WTC11 (cell line): ENCODE measurements around the gene RNF149. TPM values are rescaled to one million over a fixed set of nuclear protein-coding genes. Genes with fewer than 3 reads are reported as not detected.

Experiments
- ATAC-seq: fragments of 200-7000 bp; cut with Tn5 transposase; 2 replicates; pipeline ENCODE4 v1.10.0; 2021; ENCODE audit warnings: mild to moderate bottlenecking, moderate library complexity
- CTCF ChIA-PET: fragments of 300-600 bp; sonication (Branson Sonifier 250); formaldehyde crosslinking; loops from one replicate; lab custom pipeline; 2021; ENCODE audit warnings: antibody characterized with exemption; lab: Charles Lee
- POLR2A ChIA-PET: fragments of 350-600 bp; sonication (Branson Sonifier 250); formaldehyde crosslinking; loops from one replicate; lab custom pipeline; 2021; ENCODE audit warnings: antibody characterized with exemption; lab: Charles Lee
- DNase-seq: peaks from one replicate; pipeline ENCODE4 v3.0.0; 2021; ENCODE audit warnings: low spot score
- H3K27ac Mint-ChIP-seq: 2 replicates; pipeline ENCODE4 v1.8.0; 2021; ENCODE audit warnings: mixed read lengths
- H3K27me3 Mint-ChIP-seq: 2 replicates; pipeline ENCODE4 v1.8.0; 2021; ENCODE audit warnings: low read depth, mild to moderate bottlenecking, moderate library complexity, mixed read lengths
- H3K36me3 Mint-ChIP-seq: 2 replicates; pipeline ENCODE4 v1.8.0; 2021; ENCODE audit warnings: mixed read lengths
- H3K4me1 Mint-ChIP-seq: 2 replicates; pipeline ENCODE4 v1.8.0; 2022; ENCODE audit warnings: mixed read lengths
- H3K4me3 Mint-ChIP-seq: 2 replicates; pipeline ENCODE4 v1.8.0; 2021; ENCODE audit warnings: mild to moderate bottlenecking, moderate library complexity, mixed read lengths
- H3K9me3 Mint-ChIP-seq: 2 replicates; pipeline ENCODE4 v1.8.0; 2021; ENCODE audit warnings: mixed read lengths
- ATF1 ChIP-seq: sonication (generic); formaldehyde crosslinking; IDR thresholded peaks from 2 replicates; pipeline ENCODE4 v1.8.1; 2023; ENCODE audit warnings: mild to moderate bottlenecking, moderate library complexity, missing genetic modification reagents
- CREB1 ChIP-seq: sonication (generic); formaldehyde crosslinking; IDR thresholded peaks from 2 replicates; pipeline ENCODE4 v1.8.0; 2023; ENCODE audit warnings: mild to moderate bottlenecking, missing genetic modification reagents
- ELF4 ChIP-seq: sonication (generic); formaldehyde crosslinking; IDR thresholded peaks from 2 replicates; pipeline ENCODE4 v1.8.1; 2022; ENCODE audit warnings: low read depth, mild to moderate bottlenecking, moderate library complexity, missing genetic modification reagents
- EMX1 ChIP-seq: fragments of 250-450 bp; sonication (Bioruptor Pico); IDR thresholded peaks from 2 replicates; pipeline ENCODE4 v1.8.0; 2021; ENCODE audit warnings: mild to moderate bottlenecking
- FOXP1 ChIP-seq: sonication (generic); formaldehyde crosslinking; IDR thresholded peaks from 2 replicates; pipeline ENCODE4 v1.8.0; 2022; ENCODE audit warnings: missing genetic modification reagents, mild to moderate bottlenecking, moderate library complexity, borderline replicate concordance
- GTF2I ChIP-seq: fragments of 250-450 bp; sonication (Bioruptor Pico); conservative IDR thresholded peaks from 2 replicates; pipeline ENCODE4 v1.4.0; 2021; ENCODE audit warnings: mild to moderate bottlenecking
- HMGA2 ChIP-seq: fragments of 250-450 bp; sonication (Bioruptor Pico); IDR thresholded peaks from 2 replicates; pipeline ENCODE4 v1.4.0; 2021; ENCODE audit warnings: mild to moderate bottlenecking, moderate library complexity
- MXD4 ChIP-seq: fragments of 250-450 bp; sonication (Bioruptor Pico); IDR thresholded peaks from 2 replicates; pipeline ENCODE4 v1.8.0; 2021; ENCODE audit warnings: mild to moderate bottlenecking, moderate library complexity, borderline replicate concordance
- NFE2L1 ChIP-seq: sonication (generic); formaldehyde crosslinking; IDR thresholded peaks from 2 replicates; pipeline ENCODE4 v1.8.1; 2023; ENCODE audit warnings: missing genetic modification reagents
- NFYB ChIP-seq: sonication (generic); formaldehyde crosslinking; conservative IDR thresholded peaks from 2 replicates; pipeline ENCODE4 v1.8.0; 2022; ENCODE audit warnings: low read depth, missing genetic modification reagents
- RELA ChIP-seq: sonication (generic); formaldehyde crosslinking; IDR thresholded peaks from 2 replicates; pipeline ENCODE4 v1.8.1; 2022; ENCODE audit warnings: missing genetic modification reagents, mild to moderate bottlenecking, borderline replicate concordance
- RORB ChIP-seq: fragments of 250-450 bp; sonication (Bioruptor Pico); IDR thresholded peaks from 2 replicates; pipeline ENCODE4 v1.9.0; 2021; ENCODE audit warnings: mild to moderate bottlenecking
- TP53 ChIP-seq: sonication (generic); formaldehyde crosslinking; IDR thresholded peaks from 2 replicates; pipeline ENCODE4 v1.8.1; 2023; ENCODE audit warnings: mild to moderate bottlenecking, missing genetic modification reagents
- ZBTB21 ChIP-seq: sonication (generic); formaldehyde crosslinking; IDR thresholded peaks from 2 replicates; pipeline ENCODE4 v1.8.1; 2023; ENCODE audit warnings: mild to moderate bottlenecking, missing genetic modification reagents, borderline replicate concordance
- ZNF232 ChIP-seq: sonication (generic); formaldehyde crosslinking; IDR thresholded peaks from 2 replicates; pipeline ENCODE4 v1.8.0; 2022; ENCODE audit warnings: mild to moderate bottlenecking, missing genetic modification reagents
- ZNF396 ChIP-seq: fragments of 250-450 bp; sonication (Bioruptor Pico); IDR thresholded peaks from 2 replicates; pipeline ENCODE4 v1.8.0; 2021; ENCODE audit warnings: mild to moderate bottlenecking, moderate library complexity, borderline replicate concordance
- total RNA-seq: library from RNA; stranded (reverse); gene quantifications from 3 replicates; pipeline ENCODE4 v1.2.3, GENCODE V29; 2021
- TF ChIP-seq, protein P1 (sequence below): fragments of 250-450 bp; sonication (Bioruptor Pico); conservative IDR thresholded peaks from 2 replicates; pipeline ENCODE4 v1.9.0; 2021; ENCODE audit warnings: mild to moderate bottlenecking
- TF ChIP-seq, protein P2 (sequence below): sonication (generic); formaldehyde crosslinking; IDR thresholded peaks from 2 replicates; pipeline ENCODE4 v1.8.1; 2022; ENCODE audit warnings: low read depth, missing genetic modification reagents, borderline replicate concordance
- TF ChIP-seq, protein P3 (sequence below): sonication (generic); formaldehyde crosslinking; IDR thresholded peaks from 2 replicates; pipeline ENCODE4 v1.8.1; 2023; ENCODE audit warnings: mild to moderate bottlenecking, missing genetic modification reagents
- TF ChIP-seq, protein P4 (sequence below): sonication (generic); formaldehyde crosslinking; IDR thresholded peaks from 2 replicates; pipeline ENCODE4 v1.8.0; 2023; ENCODE audit warnings: missing genetic modification reagents
- TF ChIP-seq, protein P5 (sequence below): sonication (generic); formaldehyde crosslinking; conservative IDR thresholded peaks from 2 replicates; pipeline ENCODE4 v1.8.1; 2023; ENCODE audit warnings: mild to moderate bottlenecking, low read depth, missing genetic modification reagents, moderate library complexity
- TF ChIP-seq, protein P6 (sequence below): sonication (generic); formaldehyde crosslinking; IDR thresholded peaks from 2 replicates; pipeline ENCODE4 v1.8.1; 2022; ENCODE audit warnings: mild to moderate bottlenecking, missing genetic modification reagents, moderate library complexity, borderline replicate concordance
- TF ChIP-seq, protein P7 (sequence below): sonication (generic); formaldehyde crosslinking; IDR thresholded peaks from 2 replicates; pipeline ENCODE4 v1.8.0; 2022; ENCODE audit warnings: mild to moderate bottlenecking, missing genetic modification reagents

Gene RNF149
- total RNA-seq, 1 experiment from 2014 or later = 25.6 TPM

DNA sequence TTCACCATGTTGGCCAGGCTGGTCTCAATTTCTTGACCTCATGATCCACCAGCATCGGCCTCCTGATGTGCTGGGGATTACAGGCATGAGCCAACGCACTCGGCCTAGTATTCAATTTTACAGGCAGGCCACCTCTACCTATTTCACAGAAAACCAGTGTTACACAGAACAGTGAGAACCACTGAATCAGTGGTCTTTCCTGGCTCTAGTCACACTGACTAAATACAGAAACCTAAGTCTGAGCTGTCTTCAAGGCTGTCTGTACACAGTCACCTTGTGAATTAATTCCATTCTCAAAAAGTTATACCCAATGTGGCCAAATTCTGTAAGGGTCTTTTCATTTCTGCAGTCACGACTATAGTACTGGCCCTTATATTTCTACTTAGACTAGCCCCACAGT, 3.5 kb downstream of the RNF149 start (continued):
- TF ChIP-seq, protein P1, sequence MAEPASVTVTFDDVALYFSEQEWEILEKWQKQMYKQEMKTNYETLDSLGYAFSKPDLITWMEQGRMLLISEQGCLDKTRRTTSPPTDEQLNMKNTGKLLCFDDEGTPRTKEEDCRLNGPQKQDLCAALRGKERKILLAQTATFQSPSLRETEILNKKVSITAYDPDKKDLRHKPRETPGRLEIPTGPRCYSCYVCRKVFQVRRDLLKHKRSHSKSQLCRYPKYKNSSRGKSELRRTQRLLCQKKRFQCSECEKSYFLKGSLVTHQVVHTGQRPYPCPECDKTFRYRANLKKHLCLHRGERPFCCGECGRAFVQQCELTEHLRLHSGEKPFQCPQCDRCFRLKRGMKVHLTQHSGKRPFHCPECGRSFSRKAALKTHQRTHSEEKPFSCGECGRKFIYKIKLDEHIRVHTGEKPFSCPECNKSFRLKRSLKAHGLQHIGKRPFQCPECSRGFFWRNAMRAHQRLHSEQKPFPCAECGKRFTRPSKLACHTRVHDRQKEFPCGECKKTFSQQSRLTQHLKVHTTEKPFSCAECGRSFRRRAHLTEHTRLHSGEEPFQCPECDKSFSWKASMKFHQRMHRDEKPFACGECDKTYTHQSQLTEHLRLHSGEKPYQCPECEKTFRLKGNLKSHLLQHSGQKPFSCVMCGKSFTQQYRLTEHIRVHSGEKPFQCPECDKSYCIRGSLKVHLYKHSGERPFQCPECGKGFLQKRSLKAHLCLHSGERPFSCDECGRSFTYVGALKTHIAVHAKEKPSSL (CRISPR knock-in tag) = no peak
- TF ChIP-seq MXD4 (CRISPR knock-in tag) (no peak), ZNF232 (CRISPR knock-in tag) (no peak)
- TF ChIP-seq, protein P2, sequence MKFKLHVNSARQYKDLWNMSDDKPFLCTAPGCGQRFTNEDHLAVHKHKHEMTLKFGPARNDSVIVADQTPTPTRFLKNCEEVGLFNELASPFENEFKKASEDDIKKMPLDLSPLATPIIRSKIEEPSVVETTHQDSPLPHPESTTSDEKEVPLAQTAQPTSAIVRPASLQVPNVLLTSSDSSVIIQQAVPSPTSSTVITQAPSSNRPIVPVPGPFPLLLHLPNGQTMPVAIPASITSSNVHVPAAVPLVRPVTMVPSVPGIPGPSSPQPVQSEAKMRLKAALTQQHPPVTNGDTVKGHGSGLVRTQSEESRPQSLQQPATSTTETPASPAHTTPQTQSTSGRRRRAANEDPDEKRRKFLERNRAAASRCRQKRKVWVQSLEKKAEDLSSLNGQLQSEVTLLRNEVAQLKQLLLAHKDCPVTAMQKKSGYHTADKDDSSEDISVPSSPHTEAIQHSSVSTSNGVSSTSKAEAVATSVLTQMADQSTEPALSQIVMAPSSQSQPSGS = no peak

DNA sequence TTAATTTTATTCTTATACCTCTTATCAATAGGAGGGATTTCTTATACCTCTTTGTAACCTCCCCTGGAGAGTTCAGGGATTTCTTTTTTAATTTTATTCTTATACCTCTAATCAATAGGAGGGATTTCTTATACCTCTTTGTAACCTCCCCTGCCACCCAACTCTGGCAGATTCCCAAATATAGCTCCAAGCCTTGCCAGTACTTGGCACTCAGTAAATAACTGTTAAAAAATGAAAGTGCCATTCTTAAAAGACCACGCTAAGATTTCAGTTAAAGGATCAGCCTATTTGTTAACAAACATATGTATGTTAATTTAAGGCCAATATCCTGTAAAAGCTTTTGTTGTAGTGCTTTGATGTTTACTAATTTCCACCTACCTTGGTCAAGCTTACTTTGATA, 4.8 kb downstream of the RNF149 start:
- H3K27me3 Mint-ChIP-seq = peaks cover 9% of the 10 kb centered on the region
- CTCF ChIA-PET = no interaction called here

DNA sequence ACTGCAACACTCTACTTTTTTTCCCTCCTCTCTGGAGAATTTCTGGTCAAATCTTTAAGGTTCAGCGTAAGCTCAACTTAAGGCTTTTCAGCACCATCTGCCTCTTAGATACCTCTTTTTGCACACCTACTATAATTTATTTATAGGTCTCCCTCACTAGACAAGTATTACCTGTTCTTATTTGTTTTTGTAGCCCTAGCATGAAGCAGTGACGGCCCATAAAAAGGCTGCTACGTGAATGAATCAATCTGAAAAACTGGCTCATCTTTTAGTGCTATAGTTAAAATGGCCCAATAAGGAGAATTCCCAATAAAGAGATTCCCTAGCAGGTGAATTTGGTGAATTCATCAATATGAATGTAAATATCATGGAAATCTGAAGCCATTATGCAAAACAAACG, 6.5 kb downstream of the RNF149 start:
- Mint-ChIP-seq H3K4me3 (no peak overlapping the region), H3K4me1 (peaks cover 37% of the 10 kb centered on the region), H3K27ac (peak overlapping the region; percentile 73; the same call in 1 of the 2 replicates), H3K9me3 (no peaks in the 10 kb centered on the region), H3K36me3 (peaks cover 15% of the 10 kb centered on the region), H3K27me3 (peaks cover under 1% of the 10 kb centered on the region; the same call in 1 of the 2 replicates)
- DNase-seq = no peak
- no peak for ATAC-seq
- ChIA-PET CTCF (no interaction called here), POLR2A (no interaction called here)
- TF ChIP-seq, protein P3, sequence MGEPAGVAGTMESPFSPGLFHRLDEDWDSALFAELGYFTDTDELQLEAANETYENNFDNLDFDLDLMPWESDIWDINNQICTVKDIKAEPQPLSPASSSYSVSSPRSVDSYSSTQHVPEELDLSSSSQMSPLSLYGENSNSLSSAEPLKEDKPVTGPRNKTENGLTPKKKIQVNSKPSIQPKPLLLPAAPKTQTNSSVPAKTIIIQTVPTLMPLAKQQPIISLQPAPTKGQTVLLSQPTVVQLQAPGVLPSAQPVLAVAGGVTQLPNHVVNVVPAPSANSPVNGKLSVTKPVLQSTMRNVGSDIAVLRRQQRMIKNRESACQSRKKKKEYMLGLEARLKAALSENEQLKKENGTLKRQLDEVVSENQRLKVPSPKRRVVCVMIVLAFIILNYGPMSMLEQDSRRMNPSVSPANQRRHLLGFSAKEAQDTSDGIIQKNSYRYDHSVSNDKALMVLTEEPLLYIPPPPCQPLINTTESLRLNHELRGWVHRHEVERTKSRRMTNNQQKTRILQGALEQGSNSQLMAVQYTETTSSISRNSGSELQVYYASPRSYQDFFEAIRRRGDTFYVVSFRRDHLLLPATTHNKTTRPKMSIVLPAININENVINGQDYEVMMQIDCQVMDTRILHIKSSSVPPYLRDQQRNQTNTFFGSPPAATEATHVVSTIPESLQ (CRISPR knock-in tag) = no peak
- TF ChIP-seq CREB1 = no peak
- no peak for TF ChIP-seq ZBTB21 (CRISPR knock-in tag)
- TF ChIP-seq GTF2I (CRISPR knock-in tag) = no peak
- no peak for TF ChIP-seq RORB (CRISPR knock-in tag)
- TF ChIP-seq, protein P4, sequence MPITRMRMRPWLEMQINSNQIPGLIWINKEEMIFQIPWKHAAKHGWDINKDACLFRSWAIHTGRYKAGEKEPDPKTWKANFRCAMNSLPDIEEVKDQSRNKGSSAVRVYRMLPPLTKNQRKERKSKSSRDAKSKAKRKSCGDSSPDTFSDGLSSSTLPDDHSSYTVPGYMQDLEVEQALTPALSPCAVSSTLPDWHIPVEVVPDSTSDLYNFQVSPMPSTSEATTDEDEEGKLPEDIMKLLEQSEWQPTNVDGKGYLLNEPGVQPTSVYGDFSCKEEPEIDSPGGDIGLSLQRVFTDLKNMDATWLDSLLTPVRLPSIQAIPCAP = no peak
- no peak for TF ChIP-seq NFE2L1
- TF ChIP-seq HMGA2 = no peak
- no peak for TF ChIP-seq ZNF396 (CRISPR knock-in tag)
- TF ChIP-seq, protein P5, sequence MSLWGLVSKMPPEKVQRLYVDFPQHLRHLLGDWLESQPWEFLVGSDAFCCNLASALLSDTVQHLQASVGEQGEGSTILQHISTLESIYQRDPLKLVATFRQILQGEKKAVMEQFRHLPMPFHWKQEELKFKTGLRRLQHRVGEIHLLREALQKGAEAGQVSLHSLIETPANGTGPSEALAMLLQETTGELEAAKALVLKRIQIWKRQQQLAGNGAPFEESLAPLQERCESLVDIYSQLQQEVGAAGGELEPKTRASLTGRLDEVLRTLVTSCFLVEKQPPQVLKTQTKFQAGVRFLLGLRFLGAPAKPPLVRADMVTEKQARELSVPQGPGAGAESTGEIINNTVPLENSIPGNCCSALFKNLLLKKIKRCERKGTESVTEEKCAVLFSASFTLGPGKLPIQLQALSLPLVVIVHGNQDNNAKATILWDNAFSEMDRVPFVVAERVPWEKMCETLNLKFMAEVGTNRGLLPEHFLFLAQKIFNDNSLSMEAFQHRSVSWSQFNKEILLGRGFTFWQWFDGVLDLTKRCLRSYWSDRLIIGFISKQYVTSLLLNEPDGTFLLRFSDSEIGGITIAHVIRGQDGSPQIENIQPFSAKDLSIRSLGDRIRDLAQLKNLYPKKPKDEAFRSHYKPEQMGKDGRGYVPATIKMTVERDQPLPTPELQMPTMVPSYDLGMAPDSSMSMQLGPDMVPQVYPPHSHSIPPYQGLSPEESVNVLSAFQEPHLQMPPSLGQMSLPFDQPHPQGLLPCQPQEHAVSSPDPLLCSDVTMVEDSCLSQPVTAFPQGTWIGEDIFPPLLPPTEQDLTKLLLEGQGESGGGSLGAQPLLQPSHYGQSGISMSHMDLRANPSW = no peak
- no peak for TF ChIP-seq TP53 (CRISPR knock-in tag)
- TF ChIP-seq, protein P6, sequence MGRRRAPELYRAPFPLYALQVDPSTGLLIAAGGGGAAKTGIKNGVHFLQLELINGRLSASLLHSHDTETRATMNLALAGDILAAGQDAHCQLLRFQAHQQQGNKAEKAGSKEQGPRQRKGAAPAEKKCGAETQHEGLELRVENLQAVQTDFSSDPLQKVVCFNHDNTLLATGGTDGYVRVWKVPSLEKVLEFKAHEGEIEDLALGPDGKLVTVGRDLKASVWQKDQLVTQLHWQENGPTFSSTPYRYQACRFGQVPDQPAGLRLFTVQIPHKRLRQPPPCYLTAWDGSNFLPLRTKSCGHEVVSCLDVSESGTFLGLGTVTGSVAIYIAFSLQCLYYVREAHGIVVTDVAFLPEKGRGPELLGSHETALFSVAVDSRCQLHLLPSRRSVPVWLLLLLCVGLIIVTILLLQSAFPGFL (CRISPR knock-in tag) = no peak
- TF ChIP-seq FOXP1 (CRISPR knock-in tag) = no peak
- no peak for TF ChIP-seq RELA (CRISPR knock-in tag)
- TF ChIP-seq, protein P7, sequence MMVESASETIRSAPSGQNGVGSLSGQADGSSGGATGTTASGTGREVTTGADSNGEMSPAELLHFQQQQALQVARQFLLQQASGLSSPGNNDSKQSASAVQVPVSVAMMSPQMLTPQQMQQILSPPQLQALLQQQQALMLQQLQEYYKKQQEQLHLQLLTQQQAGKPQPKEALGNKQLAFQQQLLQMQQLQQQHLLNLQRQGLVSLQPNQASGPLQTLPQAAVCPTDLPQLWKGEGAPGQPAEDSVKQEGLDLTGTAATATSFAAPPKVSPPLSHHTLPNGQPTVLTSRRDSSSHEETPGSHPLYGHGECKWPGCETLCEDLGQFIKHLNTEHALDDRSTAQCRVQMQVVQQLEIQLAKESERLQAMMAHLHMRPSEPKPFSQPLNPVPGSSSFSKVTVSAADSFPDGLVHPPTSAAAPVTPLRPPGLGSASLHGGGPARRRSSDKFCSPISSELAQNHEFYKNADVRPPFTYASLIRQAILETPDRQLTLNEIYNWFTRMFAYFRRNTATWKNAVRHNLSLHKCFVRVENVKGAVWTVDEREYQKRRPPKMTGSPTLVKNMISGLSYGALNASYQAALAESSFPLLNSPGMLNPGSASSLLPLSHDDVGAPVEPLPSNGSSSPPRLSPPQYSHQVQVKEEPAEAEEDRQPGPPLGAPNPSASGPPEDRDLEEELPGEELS = no peak
- TF ChIP-seq ATF1 (CRISPR knock-in tag) = no peak
- TF ChIP-seq EMX1 (CRISPR knock-in tag) = no peak
- no peak for TF ChIP-seq ELF4 (CRISPR knock-in tag)

More for the DNA sequence above, 4.8 kb downstream of the RNF149 start:
- POLR2A ChIA-PET = no interaction called here
- ATAC-seq (no peak), DNase-seq (no peak)
- Mint-ChIP-seq H3K36me3 (peaks cover 15% of the 10 kb centered on the region), H3K4me3 (no peak overlapping the region), H3K4me1 (peaks cover 45% of the 10 kb centered on the region), H3K27ac (no peak overlapping the region), H3K9me3 (no peaks in the 10 kb centered on the region)
- no peak for TF ChIP-seq NFYB
